Measurements from ENCODE around the gene RSPH1. TPM values are rescaled to one million over a fixed set of nuclear protein-coding genes. Genes with fewer than 3 reads are reported as not detected.

Gene RSPH1
- total and polyA plus RNA-seq, 2 of the 8 experiments (the other 6 are each of a cell fraction or from before 2014, with no cell fraction given) = 0.24 TPM; not detected in 1

DNA sequence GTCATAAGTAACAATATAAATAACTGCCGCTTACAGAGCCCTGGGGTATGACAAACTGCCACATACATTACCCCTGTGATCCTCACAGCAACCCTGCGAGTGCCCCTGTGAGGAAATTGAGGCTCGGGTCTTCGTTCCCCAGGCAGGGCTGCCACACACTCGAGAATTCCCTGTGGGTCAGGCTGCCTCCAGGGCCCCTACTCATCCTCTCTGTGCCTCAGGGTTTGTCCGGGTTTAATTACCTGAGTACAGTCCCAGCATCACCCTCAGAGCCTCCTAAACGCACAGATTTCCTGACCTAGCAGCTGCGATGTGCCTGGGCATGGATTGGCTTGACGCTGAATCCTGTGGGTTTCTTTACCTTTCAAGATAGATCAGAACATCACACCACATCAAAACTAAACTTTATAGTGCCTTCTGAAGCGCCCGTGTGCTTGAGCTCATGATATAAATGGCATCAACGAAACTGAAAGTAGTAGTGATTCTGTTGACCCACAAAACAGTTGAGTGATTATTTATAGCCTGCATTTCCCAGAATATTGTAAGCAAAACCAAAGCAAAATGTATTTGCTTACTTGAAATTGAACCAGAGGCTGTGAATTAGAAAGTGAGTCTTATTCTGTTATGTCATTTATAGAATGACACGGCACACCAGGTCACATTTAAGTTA lies 31.6 kb upstream of the RSPH1 start (continued):
- TF ChIP-seq, protein P1, sequence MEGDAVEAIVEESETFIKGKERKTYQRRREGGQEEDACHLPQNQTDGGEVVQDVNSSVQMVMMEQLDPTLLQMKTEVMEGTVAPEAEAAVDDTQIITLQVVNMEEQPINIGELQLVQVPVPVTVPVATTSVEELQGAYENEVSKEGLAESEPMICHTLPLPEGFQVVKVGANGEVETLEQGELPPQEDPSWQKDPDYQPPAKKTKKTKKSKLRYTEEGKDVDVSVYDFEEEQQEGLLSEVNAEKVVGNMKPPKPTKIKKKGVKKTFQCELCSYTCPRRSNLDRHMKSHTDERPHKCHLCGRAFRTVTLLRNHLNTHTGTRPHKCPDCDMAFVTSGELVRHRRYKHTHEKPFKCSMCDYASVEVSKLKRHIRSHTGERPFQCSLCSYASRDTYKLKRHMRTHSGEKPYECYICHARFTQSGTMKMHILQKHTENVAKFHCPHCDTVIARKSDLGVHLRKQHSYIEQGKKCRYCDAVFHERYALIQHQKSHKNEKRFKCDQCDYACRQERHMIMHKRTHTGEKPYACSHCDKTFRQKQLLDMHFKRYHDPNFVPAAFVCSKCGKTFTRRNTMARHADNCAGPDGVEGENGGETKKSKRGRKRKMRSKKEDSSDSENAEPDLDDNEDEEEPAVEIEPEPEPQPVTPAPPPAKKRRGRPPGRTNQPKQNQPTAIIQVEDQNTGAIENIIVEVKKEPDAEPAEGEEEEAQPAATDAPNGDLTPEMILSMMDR (IDR thresholded peaks at IDR 0.05; ENCODE audit: control extremely low read depth in 1 of 3, insufficient read depth in 1 of 3, low read depth in 1 of 3, low read length in 3 of 3) = no peak

Data from H1 (cell line).